Retinal pigment epithelial cell (primary cell): ENCODE data around the gene NPC1.
"Not testable (repeated sequence)": the region's sequence is repeated elsewhere in the genome, so short reads cannot be mapped to it uniquely, and the experiment has no call there.

Experiments
- DNase-seq: peaks from one replicate; pipeline ENCODE4 v3.0.0-alpha.2; 2010; ENCODE audit warnings: low read depth
- H3K4me3 ChIP-seq: 2 replicates; pipeline ENCODE4 v1.5.1; 2011; ENCODE audit warnings: mild to moderate bottlenecking, low read length, control low read depth, moderate library complexity
- TF ChIP-seq, protein P1 (sequence below): conservative IDR thresholded peaks from 2 replicates; pipeline ENCODE4 v1.5.1; 2011; ENCODE audit warnings: low read depth, low read length, control low read depth, inconsistent platforms

Gene NPC1

DNA sequence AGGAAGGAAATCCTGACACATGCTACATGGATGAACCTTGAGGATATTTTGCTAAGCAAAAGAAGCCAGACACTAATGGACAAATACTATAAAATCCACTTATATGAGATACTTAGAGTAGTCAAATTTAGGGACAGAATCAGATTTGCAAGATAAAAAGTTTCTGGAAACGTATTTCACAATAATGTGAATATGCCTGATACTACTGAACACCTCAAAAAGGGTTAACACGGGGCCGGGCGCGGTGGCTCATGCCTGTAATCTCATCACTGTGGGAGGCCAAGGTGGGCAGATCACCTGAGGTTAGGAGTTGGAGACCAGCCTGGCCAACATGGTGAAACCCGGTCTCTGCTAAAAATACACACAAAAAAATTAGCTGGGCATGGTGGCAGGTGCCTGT is 84.7 kb downstream of the NPC1 start:
- no peak for DNase-seq
- no peak overlapping the region for H3K4me3 ChIP-seq
- TF ChIP-seq, protein P1, sequence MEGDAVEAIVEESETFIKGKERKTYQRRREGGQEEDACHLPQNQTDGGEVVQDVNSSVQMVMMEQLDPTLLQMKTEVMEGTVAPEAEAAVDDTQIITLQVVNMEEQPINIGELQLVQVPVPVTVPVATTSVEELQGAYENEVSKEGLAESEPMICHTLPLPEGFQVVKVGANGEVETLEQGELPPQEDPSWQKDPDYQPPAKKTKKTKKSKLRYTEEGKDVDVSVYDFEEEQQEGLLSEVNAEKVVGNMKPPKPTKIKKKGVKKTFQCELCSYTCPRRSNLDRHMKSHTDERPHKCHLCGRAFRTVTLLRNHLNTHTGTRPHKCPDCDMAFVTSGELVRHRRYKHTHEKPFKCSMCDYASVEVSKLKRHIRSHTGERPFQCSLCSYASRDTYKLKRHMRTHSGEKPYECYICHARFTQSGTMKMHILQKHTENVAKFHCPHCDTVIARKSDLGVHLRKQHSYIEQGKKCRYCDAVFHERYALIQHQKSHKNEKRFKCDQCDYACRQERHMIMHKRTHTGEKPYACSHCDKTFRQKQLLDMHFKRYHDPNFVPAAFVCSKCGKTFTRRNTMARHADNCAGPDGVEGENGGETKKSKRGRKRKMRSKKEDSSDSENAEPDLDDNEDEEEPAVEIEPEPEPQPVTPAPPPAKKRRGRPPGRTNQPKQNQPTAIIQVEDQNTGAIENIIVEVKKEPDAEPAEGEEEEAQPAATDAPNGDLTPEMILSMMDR: no peak

DNA sequence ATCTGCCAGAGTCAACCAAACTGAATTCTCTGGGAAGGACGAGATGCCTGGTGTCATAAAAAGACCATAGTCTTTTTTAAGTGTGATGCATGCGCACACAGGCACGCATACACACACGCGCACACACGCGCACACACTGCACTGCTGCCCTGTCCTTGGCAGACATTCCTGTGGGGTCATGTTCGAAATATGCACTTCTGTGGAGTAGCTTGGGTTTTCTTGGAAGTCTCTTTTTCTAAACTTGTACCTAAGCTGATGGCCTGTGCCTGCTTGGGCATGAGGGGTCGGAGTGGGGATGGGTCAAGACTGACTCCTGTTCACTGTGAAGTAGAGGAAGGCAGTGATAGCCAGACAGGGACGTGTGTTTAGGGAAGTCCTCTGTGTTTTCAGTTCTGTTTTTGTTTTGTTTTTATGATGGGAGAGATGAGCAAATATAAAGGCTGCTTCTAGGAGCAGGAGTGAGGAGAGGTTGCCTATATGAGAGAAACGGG is 87.0 kb downstream of the NPC1 start:
- no peak overlapping the region for H3K4me3 ChIP-seq
- TF ChIP-seq, protein P1: no peak
- no peak for DNase-seq

DNA sequence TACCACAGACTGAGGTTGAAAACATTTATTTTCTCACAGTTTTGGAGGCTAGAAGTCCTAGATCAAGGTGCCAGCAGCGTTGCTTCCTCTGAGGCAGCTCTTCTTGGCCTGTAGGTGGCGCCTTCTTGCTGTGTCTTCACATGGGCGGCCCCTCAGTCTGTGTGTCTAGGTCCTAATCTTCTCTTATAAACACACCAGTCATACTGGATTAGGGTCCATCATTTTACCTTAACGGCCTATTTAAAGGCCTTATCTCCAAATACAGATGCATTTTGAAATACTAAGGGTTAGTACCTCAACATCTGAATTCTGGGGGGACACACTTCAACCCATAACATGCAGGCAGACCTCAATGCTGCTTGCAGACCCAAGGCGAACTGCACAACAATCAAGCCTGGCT is 87.4 kb downstream of the NPC1 start:
- TF ChIP-seq, protein P1: peak; percentile 97
- peak; percentile 21 for DNase-seq
- H3K4me3 ChIP-seq: no peak overlapping the region

DNA sequence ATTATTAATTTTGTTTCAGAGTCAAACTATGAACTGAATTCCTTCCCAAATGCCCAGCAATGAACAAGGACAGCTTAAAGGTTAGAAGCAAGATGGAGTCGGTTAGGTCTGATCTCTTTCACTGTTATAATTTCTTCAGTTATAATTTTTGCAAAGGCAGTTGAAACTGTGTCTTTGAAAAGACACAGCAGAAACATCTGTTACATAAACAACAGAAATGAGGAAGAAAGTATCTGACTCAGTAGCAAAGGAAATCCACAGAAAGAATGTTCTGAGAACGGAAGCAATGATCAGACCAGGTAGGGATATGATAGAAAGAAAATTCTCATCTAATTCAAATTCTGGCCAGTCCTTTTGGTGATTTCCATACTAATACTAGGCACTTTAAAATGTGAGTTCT is 88.2 kb downstream of the NPC1 start:
- no peak overlapping the region for H3K4me3 ChIP-seq
- DNase-seq: no peak
- TF ChIP-seq, protein P1: no peak

DNA sequence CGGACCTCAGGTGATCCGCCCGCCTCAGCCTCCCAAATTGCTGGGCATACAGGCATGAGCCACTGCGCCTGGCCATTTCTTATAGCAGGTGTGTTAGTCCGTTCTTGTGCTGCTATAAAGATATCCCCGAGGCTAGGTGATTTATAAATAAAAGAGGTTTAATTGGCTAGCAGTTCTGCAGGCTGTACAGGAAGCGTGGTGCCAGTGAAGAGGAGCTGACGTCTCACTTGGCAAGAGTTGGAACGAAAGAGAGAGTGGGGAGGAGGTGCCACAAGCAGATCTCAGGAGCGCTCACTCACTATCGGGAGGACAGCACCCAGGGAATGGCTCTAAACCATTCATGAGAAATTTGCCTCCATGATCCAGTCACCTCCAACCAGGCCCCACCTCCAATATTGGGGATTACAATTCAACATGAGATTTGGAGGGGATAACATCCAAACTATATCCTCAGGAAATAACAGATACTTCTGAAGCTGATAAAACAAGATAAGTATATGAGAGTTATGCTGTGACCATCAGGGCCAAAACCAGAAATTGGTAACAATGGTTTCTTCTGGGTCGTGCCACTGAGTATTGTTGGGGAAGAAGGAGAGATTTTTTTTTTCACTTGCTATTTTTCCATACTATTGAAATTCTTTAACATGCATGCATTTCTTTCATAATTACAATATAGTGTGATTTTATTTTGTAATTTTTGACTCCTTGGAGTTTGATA is 90.4 kb downstream of the NPC1 start:
- TF ChIP-seq, protein P1: no peak
- DNase-seq: no peak
- no peak overlapping the region for H3K4me3 ChIP-seq

DNA sequence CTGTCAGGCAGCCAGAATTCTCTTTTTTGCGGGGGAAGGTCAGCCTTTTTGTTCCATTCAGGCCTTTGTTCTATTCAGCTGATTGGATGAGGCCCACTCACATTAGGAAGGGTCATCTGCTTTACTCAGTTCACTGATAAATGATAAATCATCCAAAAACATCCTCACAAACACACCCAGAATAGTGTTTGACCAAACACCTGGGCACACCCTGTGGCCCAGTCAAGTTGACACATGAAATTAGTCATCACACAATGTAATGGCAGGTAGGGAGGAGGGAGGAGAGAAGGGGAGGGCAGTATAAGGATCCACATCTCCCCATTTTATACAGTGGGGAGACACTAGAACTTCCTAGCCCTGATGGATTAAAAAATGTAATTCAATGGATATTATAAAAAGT is 91.3 kb downstream of the NPC1 start:
- TF ChIP-seq, protein P1: no peak
- no peak overlapping the region for H3K4me3 ChIP-seq
- no peak for DNase-seq

DNA sequence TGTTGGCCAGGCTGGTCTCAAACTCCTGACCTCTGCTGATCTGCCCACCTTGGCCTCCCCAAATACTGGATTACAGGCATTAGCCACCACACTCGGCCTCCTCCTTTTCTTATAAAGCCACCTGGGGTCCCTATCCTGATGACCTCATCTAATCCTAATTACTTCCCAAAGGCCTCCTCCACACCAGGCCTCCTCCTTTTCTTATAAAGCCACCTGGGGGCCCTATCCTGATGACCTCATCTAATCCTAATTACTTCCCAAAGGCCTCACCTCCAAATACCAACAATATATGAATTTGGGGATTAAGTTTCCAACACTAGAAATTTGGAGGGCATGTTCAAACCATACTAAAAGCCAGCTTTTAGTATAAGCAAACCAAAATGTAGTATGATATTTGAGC is 92.7 kb downstream of the NPC1 start:
- DNase-seq: no peak
- no peak overlapping the region for H3K4me3 ChIP-seq
- TF ChIP-seq, protein P1: no peak

DNA sequence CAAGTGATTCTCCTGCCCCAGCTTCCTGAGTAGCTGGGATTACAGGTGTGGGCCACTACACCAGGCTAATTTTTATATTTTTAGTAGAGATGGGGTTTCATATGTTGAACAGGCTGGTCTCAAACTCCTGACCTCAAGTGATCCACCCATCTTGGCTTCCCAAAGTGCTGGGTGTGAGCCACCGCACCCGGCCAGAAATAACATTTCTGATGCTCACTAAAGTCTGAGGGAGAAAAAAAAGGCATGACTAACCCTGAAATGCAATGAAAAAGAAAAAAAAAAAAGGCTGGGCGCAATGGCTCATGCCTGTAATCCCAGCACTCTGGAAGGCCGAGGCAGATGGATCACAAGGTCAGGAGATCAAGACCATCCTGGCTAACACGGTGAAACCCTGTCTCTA is 96.7 kb downstream of the NPC1 start:
- not testable (repeated sequence) for DNase-seq, H3K4me3 ChIP-seq
